Ureter (tissue), 1 donor: ENCODE data around the gene MLF2. TPM values are rescaled to one million over a fixed set of nuclear protein-coding genes. Genes with fewer than 3 reads are reported as not detected.

Experiments
- DNase-seq: peaks from one replicate; pipeline ENCODE4 v3.0.0-alpha.2; 2020; ENCODE audit warnings: low spot score
- total RNA-seq: library from RNA; stranded (reverse); gene quantifications from one replicate; pipeline ENCODE4 v1.2.4, GENCODE V29; 2023
- donor health status: DM: yes; HTN: yes; CAD: no.

MLF2 gene
- 139 TPM for total RNA-seq

GRCh38 chr12:6752921-6753771 is at the start of gene MLF2:
Gene MLF2 (minus strand): TSS chr12:6753141. CDS start chr12:6752334, 807 bp downstream.
- peak; percentile 99 for DNase-seq

GRCh38 chr12:6799147-6799546 is 46.2 kb upstream of the MLF2 start:
- DNase-seq = no peak

- DNase-seq = no peak
Measured at GRCh38 chr12:6796576-6796975, 43.6 kb upstream of the MLF2 start.

- DNase-seq = no peak
Measured at GRCh38 chr12:6795088-6795487, 42.1 kb upstream of the MLF2 start.

- no peak for DNase-seq
Measured at GRCh38 chr12:6792522-6793201, 39.7 kb upstream of the MLF2 start.

GRCh38 chr12:6791931-6792520 is 39.1 kb upstream of the MLF2 start:
- no peak for DNase-seq

GRCh38 chr12:6790496-6791150 is 37.7 kb upstream of the MLF2 start:
- no peak for DNase-seq

GRCh38 chr12:6788972-6789924 is 36.3 kb upstream of the MLF2 start, which contains the start of gene CD4:
Gene CD4 (plus strand): TSS chr12:6789528. CDS start chr12:6800139, 10,611 bp downstream.
- DNase-seq = peak; percentile 78

GRCh38 chr12:6787309-6787708 is 34.4 kb upstream of the MLF2 start:
- DNase-seq = no peak

GRCh38 chr12:6786416-6787094 is 33.6 kb upstream of the MLF2 start:
- no peak for DNase-seq

GRCh38 chr12:6784761-6785160 is 31.8 kb upstream of the MLF2 start:
- DNase-seq = no peak

- DNase-seq = no peak
Measured at GRCh38 chr12:6784296-6784695, 31.4 kb upstream of the MLF2 start.

GRCh38 chr12:6783828-6784227 is 30.9 kb upstream of the MLF2 start:
- DNase-seq = no peak

- no peak for DNase-seq
Measured at GRCh38 chr12:6782850-6783566, 30.1 kb upstream of the MLF2 start.

GRCh38 chr12:6782119-6782518 is 29.2 kb upstream of the MLF2 start:
- DNase-seq = no peak

- DNase-seq = no peak
Measured at GRCh38 chr12:6780573-6780972, 27.6 kb upstream of the MLF2 start.

GRCh38 chr12:6779708-6780432 is 26.9 kb upstream of the MLF2 start:
- DNase-seq = no peak

GRCh38 chr12:6778574-6779550 is 25.9 kb upstream of the MLF2 start:
- DNase-seq = peak; percentile 96
